ENCODE data around the gene MMP14. TPM values are rescaled to one million over a fixed set of nuclear protein-coding genes. Genes with fewer than 3 reads are reported as not detected.

The MMP14 gene
- polyA plus RNA-seq, 3 donors = 26.1 to 109 (median 86.0) TPM

- 28 to 40% (median 30%) methylated on average over 22 to 25 of the region's 25 CpGs for WGBS, 3 donors
- H3K27ac ChIP-seq (ENCODE audit: low read depth, low read length) = peak overlapping the region; percentile 21
Measured at GRCh38 chr14:22837750-22838538, 1.6 kb downstream of the MMP14 start.

DNA sequence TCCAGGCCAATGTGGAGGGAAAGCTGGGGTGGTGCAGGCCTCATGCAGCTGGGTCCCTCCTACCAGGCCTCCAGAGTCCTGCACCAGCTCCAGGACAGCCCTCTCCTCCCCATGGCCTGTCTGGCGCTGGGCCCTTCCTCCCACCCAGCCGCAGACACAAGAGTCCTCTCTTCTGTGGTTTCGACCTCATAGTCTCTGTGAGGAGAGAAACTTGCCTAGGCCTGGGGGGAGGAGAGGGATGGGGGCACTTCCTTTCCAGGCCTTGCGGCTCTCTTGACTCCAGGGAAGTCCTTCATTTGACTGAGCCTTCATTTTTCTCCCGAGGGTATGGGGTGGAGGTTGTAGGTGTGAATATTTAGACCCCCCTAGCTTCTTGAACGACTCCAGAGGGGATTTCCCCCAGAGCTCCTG is 2.3 kb downstream of the MMP14 start:
- H3K27ac ChIP-seq (ENCODE audit: low read depth, low read length) = no peak overlapping the region
- WGBS, 3 donors = 16 to 74% (median 21%) methylated on average over 6 of the region's 6 CpGs

- 49 to 63% (median 56%) methylated on average over 6 of the region's 6 CpGs for WGBS, 3 donors
- no peak overlapping the region for H3K27ac ChIP-seq (ENCODE audit: low read depth, low read length)
Measured at GRCh38 chr14:22839159-22839779, 2.9 kb downstream of the MMP14 start.

DNA sequence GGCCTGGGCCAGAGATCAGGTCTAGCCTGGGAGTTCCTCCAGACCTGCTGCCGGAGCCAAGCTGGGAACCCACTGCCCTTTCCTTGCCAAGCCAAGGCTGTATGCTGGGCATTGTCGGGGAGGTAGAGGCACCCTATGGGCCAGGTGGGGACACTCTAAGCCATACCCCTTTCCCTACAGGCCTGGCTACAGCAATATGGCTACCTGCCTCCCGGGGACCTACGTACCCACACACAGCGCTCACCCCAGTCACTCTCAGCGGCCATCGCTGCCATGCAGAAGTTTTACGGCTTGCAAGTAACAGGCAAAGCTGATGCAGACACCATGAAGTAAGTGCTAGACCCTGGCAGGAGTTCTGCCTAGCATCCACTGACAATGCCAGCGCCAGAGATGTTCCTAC is 4.9 kb downstream of the MMP14 start:
- H3K27ac ChIP-seq (ENCODE audit: low read depth, low read length) = no peak overlapping the region
- WGBS, 3 donors = 91 to 96% (median 95%) methylated on average over 9 of the region's 9 CpGs

DNA sequence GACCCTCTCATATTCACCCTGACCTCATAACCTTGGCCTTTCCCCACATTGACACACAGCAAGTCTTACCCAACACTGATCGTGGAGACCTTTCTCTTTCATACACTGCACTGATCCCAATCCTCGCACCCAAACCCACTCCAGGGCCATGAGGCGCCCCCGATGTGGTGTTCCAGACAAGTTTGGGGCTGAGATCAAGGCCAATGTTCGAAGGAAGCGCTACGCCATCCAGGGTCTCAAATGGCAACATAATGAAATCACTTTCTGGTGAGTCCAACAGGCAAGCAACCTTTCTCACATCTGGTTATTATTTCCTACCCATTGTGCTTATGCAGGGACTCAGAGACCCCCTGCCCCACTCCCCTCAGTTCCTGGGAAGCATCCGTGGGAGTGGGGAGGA is 5.4 kb downstream of the MMP14 start:
- H3K27ac ChIP-seq (ENCODE audit: low read depth, low read length) = no peak overlapping the region
- WGBS, 3 donors = 92 to 94% (median 92%) methylated on average over 8 of the region's 8 CpGs

GRCh38 chr14:22842211-22843122 is 6.1 kb downstream of the MMP14 start:
- 85 to 93% (median 86%) methylated on average over 28 of the region's 28 CpGs for WGBS, 3 donors
- no peak overlapping the region for H3K27ac ChIP-seq (ENCODE audit: low read depth, low read length)

DNA sequence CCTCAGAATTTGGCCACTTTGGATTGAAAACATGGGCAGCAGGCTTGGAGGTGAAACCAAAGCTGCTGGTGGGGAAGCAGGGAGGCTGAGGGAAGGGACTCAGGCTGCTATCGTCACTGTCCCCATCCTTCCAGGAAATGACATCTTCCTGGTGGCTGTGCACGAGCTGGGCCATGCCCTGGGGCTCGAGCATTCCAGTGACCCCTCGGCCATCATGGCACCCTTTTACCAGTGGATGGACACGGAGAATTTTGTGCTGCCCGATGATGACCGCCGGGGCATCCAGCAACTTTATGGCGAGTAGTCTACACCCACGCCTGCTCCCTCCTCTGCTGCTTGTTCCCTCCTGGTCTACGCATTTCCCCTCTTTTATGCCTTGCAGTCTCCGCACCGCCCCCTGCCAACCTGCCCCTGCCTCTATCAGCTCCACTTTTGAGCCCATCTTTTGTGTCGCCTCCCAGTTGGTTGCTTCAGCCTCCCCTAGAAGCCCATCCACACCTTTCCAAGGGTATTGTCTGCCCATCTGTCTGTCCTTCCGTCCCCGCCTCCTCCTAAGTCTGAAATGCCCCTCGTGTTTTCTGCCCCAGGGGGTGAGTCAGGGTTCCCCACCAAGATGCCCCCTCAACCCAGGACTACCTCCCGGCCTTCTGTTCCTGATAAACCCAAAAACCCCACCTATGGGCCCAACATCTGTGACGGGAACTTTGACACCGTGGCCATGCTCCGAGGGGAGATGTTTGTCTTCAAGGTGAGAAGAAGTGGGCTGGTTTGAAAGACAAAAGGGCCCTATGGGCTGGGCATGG is 6.9 kb downstream of the MMP14 start:
- 82 to 91% (median 84%) methylated on average over 20 to 21 of the region's 21 CpGs for WGBS, 3 donors
- H3K27ac ChIP-seq (ENCODE audit: low read depth, low read length) = no peak overlapping the region

GRCh38 chr14:22844221-22845102 is 8.1 kb downstream of the MMP14 start:
- no peak overlapping the region for H3K27ac ChIP-seq (ENCODE audit: low read depth, low read length)
- WGBS, 3 donors = 89 to 92% (median 92%) methylated on average over 22 of the region's 22 CpGs

DNA sequence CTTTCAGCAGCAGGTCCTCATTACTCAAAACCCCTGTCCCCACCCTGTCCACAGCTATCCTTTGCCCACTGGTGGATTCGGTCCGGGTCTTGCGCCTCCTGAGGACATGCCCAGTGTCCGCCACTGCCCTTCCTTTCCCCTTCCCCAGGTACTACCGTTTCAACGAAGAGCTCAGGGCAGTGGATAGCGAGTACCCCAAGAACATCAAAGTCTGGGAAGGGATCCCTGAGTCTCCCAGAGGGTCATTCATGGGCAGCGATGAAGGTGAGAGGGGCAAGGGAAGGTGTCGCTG is 8.7 kb downstream of the MMP14 start:
- 86 to 89% (median 86%) methylated on average over 9 of the region's 9 CpGs for WGBS, 3 donors
- no peak overlapping the region for H3K27ac ChIP-seq (ENCODE audit: low read depth, low read length)

- 76 to 90% (median 86%) methylated on average over 25 to 26 of the region's 26 CpGs for WGBS, 3 donors
Measured at GRCh38 chr14:22845821-22846625, 9.6 kb downstream of the MMP14 start.

GRCh38 chr14:22846811-22847307 is 10.5 kb downstream of the MMP14 start:
- peak overlapping the region; percentile 17 for H3K27ac ChIP-seq (ENCODE audit: low read depth, low read length)
- 76 to 77% (median 77%) methylated on average over 10 to 11 of the region's 11 CpGs for WGBS, 3 donors

More at GRCh38 chr14:22845821-22846625, 9.6 kb downstream of the MMP14 start:
- no peak overlapping the region for H3K27ac ChIP-seq (ENCODE audit: low read depth, low read length)

- 30 to 54% (median 38%) methylated on average over 14 of the region's 14 CpGs for WGBS, 3 donors
- no peak overlapping the region for H3K27ac ChIP-seq (ENCODE audit: low read depth, low read length)
Measured at GRCh38 chr14:22847661-22848341, 11.4 kb downstream of the MMP14 start.

GRCh38 chr14:22848351-22849164 is 12.2 kb downstream of the MMP14 start:
- H3K27ac ChIP-seq (ENCODE audit: low read depth, low read length) = no peak overlapping the region
- WGBS, 3 donors = 5 to 45% (median 7%) methylated on average over 12 of the region's 12 CpGs

- WGBS, 3 donors = 49 to 78% (median 57%) methylated on average over 17 to 19 of the region's 19 CpGs
- peak overlapping the region; percentile 73 for H3K27ac ChIP-seq (ENCODE audit: low read depth, low read length)
Measured at GRCh38 chr14:22849212-22849819, 12.9 kb downstream of the MMP14 start.

Data from adipose tissue (tissue), 3 donors.